GM18508 (cell line): ENCODE results near the gene ZC3H12A.
"Not testable (repeated sequence)": the region's sequence is repeated elsewhere in the genome, so short reads cannot be mapped to it uniquely, and the experiment has no call there.

ENCODE experiments used
- ATAC-seq: cut with Tn5 transposase; IDR thresholded peaks from one replicate; pipeline ENCODE4 v1.9.1; 2021; ENCODE audit warnings: moderate number of reproducible peaks; ENCODE audit not compliant: insufficient read depth, unreplicated experiment

The ZC3H12A gene

DNA sequence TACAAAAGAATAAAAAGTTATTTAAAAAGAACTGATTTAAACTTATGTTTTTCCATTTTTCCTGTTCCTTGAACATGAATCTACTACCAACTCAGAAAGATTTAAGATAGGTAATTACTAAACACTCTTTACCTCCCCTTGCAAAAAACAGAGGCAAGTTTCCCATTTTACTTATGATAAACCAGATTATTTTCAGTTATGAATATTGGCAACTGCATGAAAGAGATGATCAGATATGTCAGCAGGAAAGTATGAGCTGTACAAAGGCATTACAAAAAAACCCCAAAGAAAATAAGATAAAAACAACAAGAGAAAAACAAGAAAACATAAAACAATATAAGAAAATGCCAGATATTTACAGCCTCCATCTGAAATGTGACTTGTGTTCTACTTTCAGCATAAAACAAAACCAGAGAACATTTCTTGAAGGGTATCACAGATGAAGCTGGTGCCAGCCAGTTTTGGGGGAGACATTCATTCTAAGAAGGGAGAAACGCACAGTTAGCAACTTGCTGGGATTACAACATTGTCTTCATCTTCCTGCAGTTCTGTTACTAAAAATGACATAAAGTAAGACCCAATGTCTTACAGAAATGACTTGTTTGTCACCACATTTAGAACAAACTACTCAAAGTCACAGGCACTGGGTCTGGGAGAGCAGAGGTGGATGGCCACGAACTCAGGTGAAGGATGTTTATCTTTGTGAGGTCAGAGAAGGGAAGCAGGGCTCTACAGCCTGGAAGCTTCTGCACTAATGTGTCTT, 19.1 kb downstream of the ZC3H12A start:
- no peak for ATAC-seq

DNA sequence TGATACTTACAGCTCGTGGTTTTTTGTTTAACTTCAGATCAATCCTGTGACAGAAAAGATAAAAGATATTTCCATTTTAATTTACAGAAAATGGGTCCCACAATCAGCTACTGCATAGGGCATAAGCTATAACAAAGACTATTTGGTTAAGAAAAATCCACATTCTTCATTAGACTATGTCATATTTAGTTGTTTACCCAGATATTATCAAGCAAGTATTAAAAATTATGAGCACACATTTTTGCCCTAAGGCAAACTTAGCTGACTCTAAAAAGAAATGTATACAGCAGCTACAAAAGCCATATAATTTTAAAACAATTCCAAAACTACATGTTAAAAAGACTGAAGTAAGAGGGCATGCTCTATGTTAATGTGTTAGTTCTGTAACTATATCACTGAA, 21.5 kb downstream of the ZC3H12A start:
- ATAC-seq = no peak

DNA sequence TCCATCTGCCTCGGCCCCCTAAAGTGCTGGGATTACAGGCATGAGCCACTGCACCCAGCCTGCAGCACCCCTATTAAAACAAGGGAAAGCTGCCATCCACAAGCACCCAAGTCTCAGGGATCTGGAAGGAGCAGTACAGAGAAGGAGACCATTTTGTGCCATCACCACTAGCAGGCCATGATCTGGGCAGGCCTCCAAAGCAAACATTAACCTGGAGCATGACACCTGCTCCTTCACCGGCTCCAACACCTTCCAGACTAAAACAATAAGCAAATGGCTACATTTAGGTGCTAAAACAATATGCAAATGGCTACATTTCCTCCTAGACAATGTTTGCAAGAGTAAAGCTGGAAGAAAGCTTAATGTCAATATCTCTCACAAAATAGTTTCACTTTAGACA, 23.5 kb downstream of the ZC3H12A start:
- no peak for ATAC-seq

DNA sequence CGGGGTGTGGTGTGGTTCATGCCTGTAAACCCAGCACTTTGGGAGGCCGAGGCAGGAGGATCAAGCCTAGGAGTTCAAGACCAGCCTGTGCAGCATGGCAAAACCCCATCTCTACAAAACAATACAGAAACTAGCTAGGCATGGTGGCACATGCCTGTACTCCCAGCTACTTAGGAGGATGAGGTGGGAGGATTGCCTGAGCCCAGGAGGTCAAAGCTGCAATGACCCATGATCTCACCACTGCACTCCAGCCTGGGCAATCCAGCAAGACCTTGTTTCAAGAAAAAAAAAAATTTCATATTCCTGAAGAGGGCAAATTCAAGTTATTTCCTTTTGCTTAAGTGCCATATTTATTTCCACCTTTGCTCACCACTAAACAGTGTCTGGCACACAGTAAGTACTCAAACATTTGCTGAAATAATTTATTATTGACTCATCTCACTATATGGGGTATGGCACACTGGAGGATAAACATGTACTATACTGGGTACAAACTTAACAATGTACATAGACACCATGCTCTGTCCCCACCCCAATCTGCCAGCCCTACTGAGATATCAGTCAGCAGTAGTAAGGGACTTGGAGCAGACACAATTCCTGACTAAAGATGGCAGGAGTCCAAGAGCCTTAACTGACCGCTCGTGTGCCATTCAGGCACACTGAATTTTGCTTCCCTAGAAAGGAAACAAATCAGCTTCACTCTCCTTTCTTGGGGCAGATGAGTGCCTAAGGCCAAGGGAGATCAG, 24.7 kb downstream of the ZC3H12A start:
- ATAC-seq = no peak

DNA sequence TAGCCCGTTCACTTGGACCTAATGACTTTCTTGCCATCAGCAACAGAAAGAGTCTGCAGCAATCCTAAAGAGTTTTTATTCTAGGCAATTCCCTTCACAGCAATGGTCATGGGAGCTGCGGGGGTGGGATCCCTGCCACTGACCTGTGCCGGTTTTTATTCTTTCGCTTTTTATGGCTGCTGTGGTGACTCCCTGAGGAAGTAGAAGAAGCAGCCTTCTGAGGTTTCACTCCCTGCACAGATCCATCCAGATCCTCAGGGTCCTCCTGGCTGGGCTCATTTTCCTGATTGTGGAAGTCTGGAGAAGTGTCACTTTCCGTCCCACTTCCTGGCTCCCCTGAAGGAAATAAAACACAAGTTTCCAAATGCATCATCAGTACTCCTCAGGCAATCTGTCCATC, 27.3 kb downstream of the ZC3H12A start:
- no peak for ATAC-seq

DNA sequence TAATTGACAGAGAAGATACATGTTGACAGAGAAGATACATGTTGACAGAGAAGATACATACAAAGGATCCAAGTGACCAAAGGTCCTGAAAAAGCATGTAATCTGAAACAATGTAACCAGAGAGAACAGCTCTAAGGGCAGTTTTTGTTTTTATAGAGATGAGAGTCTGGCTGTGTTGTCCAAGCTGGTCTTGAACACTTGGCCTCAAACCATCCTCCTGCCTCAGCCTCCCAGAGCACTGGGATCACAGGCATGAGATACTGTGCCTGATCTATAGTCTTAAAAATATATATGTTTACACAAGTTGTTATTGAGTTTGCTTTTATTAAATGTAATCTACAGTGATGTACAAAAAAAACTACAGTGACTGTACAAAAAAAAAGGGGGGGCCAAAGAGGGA, 27.7 kb downstream of the ZC3H12A start:
- no peak for ATAC-seq

GRCh38 chr1:37502791-37503190, 28.4 kb downstream of the ZC3H12A start:
- ATAC-seq = not testable (repeated sequence)

DNA sequence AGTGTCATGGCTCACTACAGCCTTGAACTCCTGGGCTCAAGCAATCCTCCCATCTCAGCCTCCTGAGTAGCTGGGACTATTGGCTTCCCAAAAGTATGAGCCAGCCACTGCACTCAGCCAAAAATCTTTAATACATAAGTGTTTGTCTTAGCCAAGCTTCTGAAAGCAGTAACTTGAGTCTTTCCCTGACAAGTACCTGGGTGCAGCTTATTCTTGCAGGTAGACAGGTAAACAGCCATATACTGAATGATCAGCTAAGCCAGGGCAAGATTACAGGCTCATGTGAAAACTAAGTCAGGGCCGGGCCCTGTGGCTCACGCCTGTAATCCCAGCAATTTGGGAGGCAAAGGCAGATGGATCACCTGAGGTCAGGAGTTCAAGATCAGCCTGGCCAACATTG, 32.4 kb downstream of the ZC3H12A start:
- no peak for ATAC-seq

DNA sequence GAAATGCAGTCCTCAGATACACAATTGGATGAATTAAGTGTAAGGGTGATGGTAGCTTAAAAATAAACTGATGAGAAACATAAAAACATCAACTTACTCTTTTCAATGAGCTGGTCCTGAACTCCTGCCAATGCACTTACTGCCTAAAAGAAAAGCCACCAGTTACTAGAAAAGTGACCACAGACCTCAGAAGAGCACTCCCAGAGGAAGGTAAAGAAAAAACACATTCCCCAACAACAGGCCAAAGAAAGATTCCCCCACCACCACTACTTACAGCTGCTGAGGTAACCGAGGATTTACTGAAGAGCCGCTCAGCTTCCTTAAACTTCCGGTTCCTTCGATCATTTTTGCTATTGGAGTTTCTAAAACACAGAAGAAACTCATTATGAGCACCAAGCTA, 34.8 kb downstream of the ZC3H12A start:
- no peak for ATAC-seq

DNA sequence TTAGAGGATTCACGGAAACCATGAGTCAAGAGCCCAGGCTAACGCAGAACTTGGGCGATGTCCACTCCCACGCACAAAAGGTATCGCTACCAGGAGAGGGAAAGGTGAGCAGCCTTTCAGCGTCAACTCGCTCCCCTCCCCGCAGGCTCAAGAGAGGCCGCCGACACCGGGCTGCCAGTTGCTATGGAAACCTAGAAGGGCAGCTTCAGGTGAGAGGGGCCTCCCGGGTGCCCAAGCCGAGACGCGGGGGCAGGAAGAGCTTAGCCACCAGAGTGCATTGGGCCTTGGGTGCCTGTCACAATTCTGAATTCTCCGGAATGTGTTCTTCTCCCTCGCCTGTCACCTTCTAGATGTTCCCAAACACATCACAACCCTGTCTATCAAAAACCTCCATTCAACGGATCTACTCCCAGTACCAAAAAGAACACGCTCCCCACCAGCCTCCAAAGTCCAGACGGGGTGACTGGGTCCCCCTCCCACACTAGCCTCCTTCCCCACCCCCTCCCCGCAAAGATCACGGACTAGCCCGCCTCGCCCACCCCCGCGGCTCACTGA, 39.5 kb downstream of the ZC3H12A start:
- no peak for ATAC-seq

- ATAC-seq = no peak
Observed at GRCh38 chr1:37514350-37515184, 40.2 kb downstream of the ZC3H12A start, which contains the start of gene MEAF6. Gene MEAF6 (minus strand): TSS chr1:37514766. CDS start chr1:37514746, 20 bp downstream.

- ATAC-seq = no peak
Observed at GRCh38 chr1:37515185-37516034, 41.0 kb downstream of the ZC3H12A start.

DNA sequence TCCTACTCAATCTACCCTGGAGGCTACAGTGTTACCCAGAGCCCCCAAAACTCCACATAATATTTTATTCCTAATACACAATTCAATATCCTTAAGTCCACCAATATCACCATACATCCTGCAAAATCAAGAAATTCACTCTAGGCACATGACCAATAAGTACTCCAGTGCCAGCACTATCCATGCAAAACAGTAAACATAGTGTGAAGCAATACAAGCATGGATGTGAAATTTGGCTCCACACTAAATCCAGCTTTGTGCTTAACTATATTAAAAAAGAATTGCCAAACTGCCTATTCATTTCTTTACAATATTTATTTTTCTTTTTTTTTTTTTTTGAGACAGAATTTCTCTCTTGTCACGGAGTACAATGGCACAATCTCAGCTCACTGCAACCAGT, 43.2 kb downstream of the ZC3H12A start:
- no peak for ATAC-seq

DNA sequence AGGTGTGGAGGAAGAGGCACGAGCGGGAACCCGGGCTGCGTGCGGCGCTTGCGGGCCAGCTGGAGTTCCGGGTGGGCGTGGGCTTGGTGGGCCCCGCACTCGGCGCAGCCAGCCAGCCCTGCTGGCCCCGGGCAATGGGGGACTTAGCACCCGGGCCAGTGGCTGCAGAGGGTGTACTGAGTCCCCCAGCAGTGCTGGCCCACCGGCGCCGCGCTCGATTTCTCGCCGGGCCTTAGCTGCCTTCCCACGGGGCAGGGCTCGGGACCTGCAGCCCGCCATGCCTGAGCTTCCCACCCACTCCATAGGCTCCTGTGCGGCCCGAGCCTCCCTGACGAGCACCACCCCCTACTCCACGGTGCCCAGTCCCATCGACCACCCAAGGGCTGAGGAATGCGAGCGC, 43.9 kb downstream of the ZC3H12A start:
- not testable (repeated sequence) for ATAC-seq

DNA sequence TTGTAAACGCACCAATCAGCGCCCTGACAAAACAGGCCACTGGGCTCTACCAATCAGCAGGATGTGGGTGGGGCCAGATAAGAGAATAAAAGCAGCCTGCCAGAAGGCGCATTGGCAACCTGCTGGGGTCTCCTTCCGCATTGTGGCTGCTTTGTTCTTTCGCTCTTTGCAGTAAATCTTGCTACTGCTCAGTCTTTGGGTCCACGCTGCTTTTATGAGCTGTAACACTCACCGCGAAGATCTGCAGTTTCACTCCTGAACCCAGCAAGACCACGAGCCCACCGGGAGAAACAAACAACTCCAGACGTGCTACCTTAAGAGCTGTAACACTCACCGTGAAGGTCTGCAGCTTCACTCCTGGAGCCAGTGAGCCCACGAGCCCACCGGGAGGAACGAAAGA, 44.5 kb downstream of the ZC3H12A start:
- ATAC-seq = not testable (repeated sequence)

GRCh38 chr1:37519613-37520012, 45.2 kb downstream of the ZC3H12A start:
- no peak for ATAC-seq

DNA sequence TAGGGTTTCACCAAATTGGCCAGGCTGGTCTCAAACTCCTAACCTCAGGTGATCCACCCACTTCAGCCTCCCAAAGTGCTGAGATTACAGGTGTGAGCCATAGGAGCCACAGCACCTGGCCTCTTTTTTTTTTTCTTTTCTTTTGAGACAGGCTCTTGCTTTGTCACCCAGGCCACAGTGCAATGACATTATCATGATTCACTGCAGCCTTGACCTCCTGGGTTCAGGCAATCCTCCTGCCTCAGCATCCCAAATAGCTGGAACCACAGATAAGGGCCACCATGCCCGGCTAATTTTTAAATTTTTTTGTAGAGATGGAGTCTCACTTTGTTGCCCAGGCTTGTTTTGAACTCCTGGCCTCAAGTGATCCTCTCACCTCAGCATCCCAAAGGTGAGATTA, 55.5 kb downstream of the ZC3H12A start:
- not testable (repeated sequence) for ATAC-seq

GRCh38 chr1:37532418-37533156, 58.2 kb downstream of the ZC3H12A start:
- not testable (repeated sequence) for ATAC-seq
